Endothelial cell of umbilical vein (primary cell): ENCODE data around the gene CDCA7L. TPM values are rescaled to one million over a fixed set of nuclear protein-coding genes. Genes with fewer than 3 reads are reported as not detected.

Experiments used
- BruUV-seq: library from RNA; stranded (reverse); fragments of 400-500 nt; replicated peaks from 2 replicates; lab custom pipeline; 2021; lab: Mats Ljungman, UMichigan
- CTCF ChIA-PET: fragments of 300-600, 350-600 bp; sonication (Branson Sonifier 250); formaldehyde crosslinking; loops from one replicate; lab custom pipeline; 2021; ENCODE audit warnings: antibody characterized with exemption, inconsistent platforms; lab: Charles Lee
- POLR2A ChIA-PET: fragments of 300-600, 350-600 bp; sonication (Branson Sonifier 250); formaldehyde crosslinking; loops from one replicate; lab custom pipeline; 2021; ENCODE audit warnings: antibody characterized with exemption, inconsistent platforms; lab: Charles Lee
- DNase-seq: peaks from one replicate; pipeline ENCODE4 v3.0.0-alpha.2; 2011; ENCODE audit warnings: low read depth, low spot score
- FAIRE-seq: peaks from 2 replicates; lab custom pipeline; 2011; peaks lifted over from hg19 to GRCh38; lab: Jason Lieb, UNC
- H2AFZ ChIP-seq: 2 replicates; pipeline ENCODE4 v1.6.0; 2012; ENCODE audit warnings: low read depth, low read length, control low read depth, inconsistent platforms
- H3K27ac ChIP-seq: 2 replicates; pipeline ENCODE4 v1.5.1; 2011; ENCODE audit warnings: low read depth, mild to moderate bottlenecking, control low read depth, low read length, moderate library complexity; ENCODE audit not compliant: insufficient read depth
- H3K27me3 ChIP-seq, 2 experiments: 2 replicates each; pipeline versions ENCODE4 v1.6.0 to v1.6.1; 2011; ENCODE audit warnings: low read length in 2 of 2, mixed read lengths in 1 of 2; ENCODE audit not compliant: control insufficient read depth in 2 of 2, insufficient read depth in 2 of 2
- H3K36me3 ChIP-seq, 2 experiments: 2 replicates in 1 of 2; 3 replicates in 1 of 2; pipeline ENCODE4 v1.5.1; 2011; ENCODE audit warnings: low read length in 2 of 2, mild to moderate bottlenecking in 1 of 2, moderate library complexity in 1 of 2; ENCODE audit not compliant: control insufficient read depth in 2 of 2, insufficient read depth in 2 of 2; ENCODE audit errors: extremely low read depth in 1 of 2
- H3K4me1 ChIP-seq: 3 replicates; pipeline ENCODE4 v1.5.1; 2011; ENCODE audit warnings: mild to moderate bottlenecking, low read length; ENCODE audit not compliant: control insufficient read depth, insufficient read depth; ENCODE audit errors: extremely low read depth
- H3K4me2 ChIP-seq: 2 replicates; pipeline ENCODE4 v1.6.1; 2011; ENCODE audit warnings: low read length, control low read depth, mixed read lengths; ENCODE audit not compliant: insufficient read depth
- H3K4me3 ChIP-seq, 3 experiments: fragments of 200-600 bp in 1 of 3; sonication (generic), shearing (Covaris generic) in 1 of 3; replicated peaks in 1 of 3; 2 replicates each; pipeline ENCODE4 v1.5.1; 2011 to 2016; ENCODE audit warnings: control low read depth in 3 of 3, low read length in 3 of 3, mild to moderate bottlenecking in 2 of 3, inconsistent platforms in 1 of 3, low read depth in 1 of 3, moderate library complexity in 1 of 3; ENCODE audit not compliant: insufficient read depth in 1 of 3
- H3K79me2 ChIP-seq: 2 replicates; pipeline ENCODE4 v1.6.0; 2012; ENCODE audit warnings: low read length, inconsistent platforms; ENCODE audit not compliant: control insufficient read depth, insufficient read depth
- H3K9ac ChIP-seq: replicated peaks from 2 replicates; pipeline ENCODE3; 2011; ENCODE audit warnings: low read length, control low read depth; ENCODE audit not compliant: insufficient read depth; ENCODE audit errors: extremely low read depth
- H3K9me1 ChIP-seq: replicated peaks from 3 replicates; pipeline ENCODE4 v1.6.0; 2011; ENCODE audit warnings: mild to moderate bottlenecking, low read length; ENCODE audit not compliant: control insufficient read depth, insufficient read depth; ENCODE audit errors: extremely low read depth
- H3K9me3 ChIP-seq: replicated peaks from 2 replicates; pipeline ENCODE4 v1.5.1; 2012; ENCODE audit warnings: low read length, inconsistent platforms; ENCODE audit not compliant: control insufficient read depth, insufficient read depth
- H4K20me1 ChIP-seq: replicated peaks from 2 replicates; pipeline ENCODE3; 2011; ENCODE audit warnings: mild to moderate bottlenecking, low read length; ENCODE audit not compliant: control insufficient read depth, insufficient read depth; ENCODE audit errors: extremely low read depth
- CTCF ChIP-seq, 2 donors: IDR thresholded peaks; 1 replicate in 1 of 2; 2 replicates in 1 of 2; pipeline ENCODE4 v1.5.1; 2011; ENCODE audit warnings: low read length in 2 of 2, mild to moderate bottlenecking in 2 of 2, moderate library complexity in 2 of 2, control low read depth in 1 of 2, inconsistent platforms in 1 of 2, low read depth in 1 of 2; ENCODE audit not compliant: insufficient read depth in 1 of 2; ENCODE audit errors: extremely low read depth in 1 of 2
- EZH2 ChIP-seq: IDR thresholded peaks from 2 replicates; pipeline ENCODE4 v1.6.1; 2012; ENCODE audit warnings: borderline replicate concordance, low read depth, mild to moderate bottlenecking, moderate library complexity, low read length, inconsistent platforms; ENCODE audit not compliant: severe bottlenecking
- FOS ChIP-seq: IDR thresholded peaks from 2 replicates; pipeline ENCODE4 v1.6.1; 2011; ENCODE audit warnings: mild to moderate bottlenecking, low read length, moderate library complexity, borderline replicate concordance; ENCODE audit not compliant: insufficient read depth
- GATA2 ChIP-seq: IDR thresholded peaks from 2 replicates; pipeline ENCODE4 v1.7.0; 2011; ENCODE audit warnings: low read depth, mild to moderate bottlenecking, moderate library complexity, mixed read lengths, low read length; ENCODE audit not compliant: insufficient read length, insufficient read depth
- JUN ChIP-seq: IDR thresholded peaks from 2 replicates; pipeline ENCODE4 v1.6.1; 2011; ENCODE audit warnings: borderline replicate concordance, low read depth; ENCODE audit not compliant: insufficient read length, insufficient read depth
- MAX ChIP-seq: IDR thresholded peaks from 2 replicates; pipeline ENCODE4 v1.6.1; 2011; ENCODE audit not compliant: insufficient read depth, insufficient read length
- MYC ChIP-seq: IDR thresholded peaks from one replicate; pipeline ENCODE4 v1.6.1; 2011; ENCODE audit warnings: mild to moderate bottlenecking, low read depth, low read length
- POLR2A ChIP-seq: IDR thresholded peaks from 2 replicates; pipeline ENCODE4 v1.6.1; 2012; ENCODE audit warnings: low read depth, mild to moderate bottlenecking, control low read depth, low read length
- dilution Hi-C: fragments of 300-500 bp; cut with MboI; formaldehyde crosslinking; loops from one replicate; pipeline ENCODE4 v1.15.0; 2019; ENCODE audit warnings: low sequenced_read_pairs; ENCODE audit not compliant: extremely low pct_ligation_motif_present
- intact Hi-C: fragments of 100-400 bp; cut with micrococcal nuclease; formaldehyde crosslinking; loops from one replicate; pipeline ENCODE4 v1.10.0; 2022
- polyA plus RNA-seq, 4 experiments: library from polyadenylated mRNA; depleted of rRNA in 3 of 4; stranded (reverse) in 3 of 4; unstranded in 1 of 4; fragments of >200 nt; gene quantifications; 2 replicates each; pipeline versions ENCODE4 v1.2.1 to v1.2.3, GENCODE V29; 2011 to 2012; ENCODE audit warnings: missing spikeins in 1 of 4
- total RNA-seq: library from RNA; stranded (reverse); gene quantifications from 2 replicates; pipeline ENCODE4 v1.2.3, GENCODE V29; 2021

CDCA7L gene
- total and polyA plus RNA-seq, 2 donors (not counting 3 experiments of a cell fraction or from before 2014, with no cell fraction given) = 68.4 to 91.6 TPM

- Histone ChIP-seq H3K4me1 (no peaks in the 10 kb centered on the region), H3K9me1 (no peaks in the 10 kb centered on the region), H3K9ac (no peak overlapping the region), H2AFZ (no peak overlapping the region), H3K9me3 (no peaks in the 10 kb centered on the region), H3K27me3 (no peaks in the 10 kb centered on the region), H3K27ac (no peak overlapping the region), H3K4me3 (no peak overlapping the region), H3K79me2 (no peaks in the 10 kb centered on the region), H3K4me2 (no peak overlapping the region), H4K20me1 (no peaks in the 10 kb centered on the region), H3K36me3 (no peaks in the 10 kb centered on the region)
- DNase-seq = no peak
- FAIRE-seq = no peak
- CTCF ChIA-PET = interaction anchor here (1.2 kb wide), 1 partner anchor 9 kb away, joined by 5 read pairs; no protein-coding TSS in a partner anchor
- TF ChIP-seq MYC (no peak), MAX (no peak), GATA2 (no peak), JUN (no peak), CTCF (IDR thresholded peaks at IDR 0.05; ENCODE audit: extremely low read depth in 1 of 2, insufficient read depth in 1 of 2, low read depth in 1 of 2, low read length in 2 of 2) (no peak), EZH2 (no peak), POLR2A (no peak), FOS (no peak)
- POLR2A ChIA-PET = no interaction called here
- intact Hi-C loops (no loop called here), dilution Hi-C loops (no loop called here)
- BruUV-seq = no TSS peak
Measured at GRCh38 chr7:21967598-21968003, 21.9 kb upstream of the CDCA7L start.
